OCI-LY3 (cell line): ENCODE measurements around the gene LAIR1.

Source experiments
- CTCF ChIP-seq: fragments of 200-600, 300-600 bp; sonication (generic); IDR thresholded peaks from 2 replicates; pipeline ENCODE4 v1.5.1; 2014; ENCODE audit warnings: antibody characterized with exemption, low read length, low read depth
- EZH2phosphoT487 ChIP-seq: fragments of 200-600 bp; shearing (Covaris generic); IDR thresholded peaks from 2 replicates; pipeline ENCODE4 v1.6.1; 2018; ENCODE audit warnings: antibody characterized with exemption, mixed run types, low read depth

- TF ChIP-seq CTCF = no peak
- no peak for TF ChIP-seq EZH2phosphoT487
Observed at GRCh38 chr19:54393381-54393780, 28.6 kb upstream of the LAIR1 start.
